ENCODE results near the gene DTD1. TPM values are rescaled to one million over a fixed set of nuclear protein-coding genes. Genes with fewer than 3 reads are reported as not detected.

The DTD1 gene
- total and polyA plus RNA-seq, 2 of the 13 experiments (the other 11 are each of a cell fraction or from before 2014, with no cell fraction given), result 41.2 to 79.3 TPM

GRCh38 chr20:18632196-18632789 lies 44.4 kb downstream of the DTD1 start (continued):
- TF ChIP-seq MLXIP (CRISPR knock-in tag; IDR thresholded peaks at IDR 0.05; ENCODE audit: borderline replicate concordance) (no peak), KDM2A (CRISPR knock-in tag; IDR thresholded peaks at IDR 0.05; ENCODE audit: borderline replicate concordance, low read depth) (peak; percentile 65; the same call in 1 of the 2 replicates), IKZF5 (CRISPR knock-in tag; IDR thresholded peaks at IDR 0.05) (peak; percentile 35; the same call in 1 of the 2 replicates), ZNF468 (CRISPR knock-in tag; IDR thresholded peaks at IDR 0.05) (no peak), HNF4G (IDR thresholded peaks at IDR 0.05; ENCODE audit: borderline replicate concordance, low read depth, low read length) (peak; percentile 33; the same call in 1 of the 2 replicates), HNF4G (CRISPR knock-in tag; IDR thresholded peaks at IDR 0.05; ENCODE audit: borderline replicate concordance, low read depth) (no peak), ZNF768 (CRISPR knock-in tag; IDR thresholded peaks at IDR 0.05) (peak; percentile 51; the same call in 1 of the 2 replicates), CEBPG (CRISPR knock-in tag; IDR thresholded peaks at IDR 0.05) (0 out of 2 replicates have a peak, but pooled peaks have one; percentile 20), RXRB (CRISPR knock-in tag; IDR thresholded peaks at IDR 0.05; ENCODE audit: borderline replicate concordance) (0 out of 2 replicates have a peak, but pooled peaks have one; percentile 25), THAP11 (CRISPR knock-in tag; IDR thresholded peaks at IDR 0.05) (peak; percentile 60), CBX5 (CRISPR knock-in tag; IDR thresholded peaks at IDR 0.05; ENCODE audit: borderline replicate concordance) (peak; percentile 67; the same call in 1 of the 2 replicates), ZNF33B (CRISPR knock-in tag; IDR thresholded peaks at IDR 0.05) (no peak), ISX (CRISPR knock-in tag; conservative IDR thresholded peaks at IDR 0.05) (no peak), ARID2 (CRISPR knock-in tag; IDR thresholded peaks at IDR 0.05; ENCODE audit: borderline replicate concordance) (no peak), ZZZ3 (CRISPR knock-in tag; IDR thresholded peaks at IDR 0.05; ENCODE audit: borderline replicate concordance) (no peak), ZNF234 (CRISPR knock-in tag; conservative IDR thresholded peaks at IDR 0.05) (no peak), TEAD3 (CRISPR knock-in tag; optimal IDR thresholded peaks at IDR 0.05; ENCODE audit: borderline replicate concordance) (peak; percentile 63), ZNF331 (CRISPR knock-in tag; IDR thresholded peaks at IDR 0.05) (no peak; the same call in 1 of the 2 replicates), ZNF607 (CRISPR knock-in tag; IDR thresholded peaks at IDR 0.05; ENCODE audit: borderline replicate concordance) (no peak), NONO (IDR thresholded peaks at IDR 0.05) (no peak), NONO (CRISPR knock-in tag; conservative IDR thresholded peaks at IDR 0.05) (0 out of 2 replicates have a peak, but pooled peaks have one; percentile 33), FOSL2 (CRISPR knock-in tag; IDR thresholded peaks at IDR 0.05) (peak; percentile 27; the same call in 1 of the 2 replicates)
- TF ChIP-seq, protein P1, sequence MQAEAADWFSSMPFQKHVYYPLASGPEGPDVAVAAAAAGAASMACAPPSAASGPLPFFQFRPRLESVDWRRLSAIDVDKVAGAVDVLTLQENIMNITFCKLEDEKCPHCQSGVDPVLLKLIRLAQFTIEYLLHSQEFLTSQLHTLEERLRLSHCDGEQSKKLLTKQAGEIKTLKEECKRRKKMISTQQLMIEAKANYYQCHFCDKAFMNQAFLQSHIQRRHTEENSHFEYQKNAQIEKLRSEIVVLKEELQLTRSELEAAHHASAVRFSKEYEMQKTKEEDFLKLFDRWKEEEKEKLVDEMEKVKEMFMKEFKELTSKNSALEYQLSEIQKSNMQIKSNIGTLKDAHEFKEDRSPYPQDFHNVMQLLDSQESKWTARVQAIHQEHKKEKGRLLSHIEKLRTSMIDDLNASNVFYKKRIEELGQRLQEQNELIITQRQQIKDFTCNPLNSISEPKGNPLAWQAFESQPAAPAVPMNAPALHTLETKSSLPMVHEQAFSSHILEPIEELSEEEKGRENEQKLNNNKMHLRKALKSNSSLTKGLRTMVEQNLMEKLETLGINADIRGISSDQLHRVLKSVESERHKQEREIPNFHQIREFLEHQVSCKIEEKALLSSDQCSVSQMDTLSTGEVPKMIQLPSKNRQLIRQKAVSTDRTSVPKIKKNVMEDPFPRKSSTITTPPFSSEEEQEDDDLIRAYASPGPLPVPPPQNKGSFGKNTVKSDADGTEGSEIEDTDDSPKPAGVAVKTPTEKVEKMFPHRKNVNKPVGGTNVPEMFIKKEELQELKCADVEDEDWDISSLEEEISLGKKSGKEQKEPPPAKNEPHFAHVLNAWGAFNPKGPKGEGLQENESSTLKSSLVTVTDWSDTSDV (CRISPR knock-in tag; IDR thresholded peaks at IDR 0.05), result no peak
